Measurements from ENCODE around the gene MXD4.

The MXD4 gene

DNA sequence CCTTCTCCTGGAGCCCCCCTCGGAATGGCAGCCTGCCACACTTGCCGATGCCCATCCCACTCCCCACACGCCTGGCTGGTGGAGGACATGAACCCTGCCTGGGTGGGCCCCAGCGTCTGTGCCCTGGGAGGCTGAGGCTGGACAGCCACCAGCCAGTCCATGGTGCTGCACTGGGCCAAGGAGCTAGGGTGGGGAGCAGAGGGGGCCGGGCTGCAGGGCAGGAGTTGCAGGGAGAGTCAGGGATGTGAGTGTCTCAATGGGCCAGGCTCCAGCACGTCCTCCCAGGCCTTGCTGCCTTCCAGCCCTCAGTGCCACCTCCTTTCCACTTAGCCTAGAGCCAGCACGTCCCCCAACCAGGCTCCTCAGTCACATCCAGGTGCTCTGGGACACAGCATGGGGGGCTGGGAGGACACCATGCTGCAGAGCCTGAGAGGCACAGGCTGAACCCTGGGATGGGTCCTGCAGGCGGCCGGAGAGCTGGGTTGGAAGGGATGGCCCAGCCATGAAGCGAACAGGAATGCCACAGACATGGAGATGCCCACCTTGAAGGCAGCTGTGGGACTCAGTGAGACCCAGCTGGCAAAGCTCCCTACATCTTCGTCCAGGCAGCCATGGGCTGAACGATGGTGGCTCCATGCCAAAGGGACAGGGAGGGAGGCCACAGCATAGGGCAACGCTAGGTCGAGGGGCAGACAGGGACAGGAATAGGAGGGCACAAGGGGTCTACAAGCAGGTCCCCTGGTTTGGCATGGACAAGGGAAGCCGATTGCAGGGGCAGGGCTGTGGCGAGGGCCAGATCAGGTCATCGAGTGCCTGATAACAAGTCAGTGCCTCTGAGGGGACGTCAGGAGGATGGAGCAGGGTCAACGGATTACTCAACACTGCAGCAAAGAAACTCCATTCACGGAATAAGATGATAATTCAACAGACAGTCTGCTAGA lies 30.1 kb upstream of the MXD4 start:
- DNase-seq (ENCODE audit: low spot score) = no peak

DNA sequence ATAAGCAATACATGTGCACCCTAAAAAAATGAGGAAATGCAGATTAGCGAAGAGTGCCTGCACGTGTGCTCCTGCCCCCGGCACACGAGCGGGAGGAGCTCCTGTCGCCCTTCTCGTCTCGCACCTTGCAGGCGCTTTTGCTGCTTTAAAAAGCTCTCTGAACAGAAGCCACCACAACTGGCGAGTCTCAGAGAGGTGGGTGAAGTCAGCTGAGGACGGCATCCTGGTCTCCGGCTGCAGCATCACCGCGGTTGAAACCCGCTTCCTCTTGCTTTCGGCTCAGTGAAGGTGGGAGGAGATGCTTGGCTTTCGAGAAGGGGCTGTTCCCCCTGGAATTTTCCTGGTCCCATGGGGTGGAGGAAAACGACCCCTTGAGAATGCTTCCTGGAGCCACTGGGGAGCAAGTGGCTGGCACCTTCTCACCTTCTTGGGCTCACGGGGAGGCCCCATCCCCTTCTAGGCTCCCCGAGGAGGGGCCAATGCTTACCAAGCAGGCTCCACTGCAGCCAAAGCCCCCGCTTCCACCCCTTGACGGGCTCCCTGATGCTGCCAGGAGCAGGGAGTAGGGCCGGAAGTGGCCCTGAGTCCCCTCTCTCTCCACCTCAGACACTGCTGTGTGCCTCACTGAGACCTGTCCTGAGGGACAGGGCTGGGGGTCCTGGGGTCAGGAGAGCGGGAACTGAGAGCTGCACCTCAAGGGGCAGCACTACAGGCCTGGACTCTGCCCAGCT lies 29.2 kb upstream of the MXD4 start:
- peak; percentile 72 for DNase-seq (ENCODE audit: low spot score)

DNA sequence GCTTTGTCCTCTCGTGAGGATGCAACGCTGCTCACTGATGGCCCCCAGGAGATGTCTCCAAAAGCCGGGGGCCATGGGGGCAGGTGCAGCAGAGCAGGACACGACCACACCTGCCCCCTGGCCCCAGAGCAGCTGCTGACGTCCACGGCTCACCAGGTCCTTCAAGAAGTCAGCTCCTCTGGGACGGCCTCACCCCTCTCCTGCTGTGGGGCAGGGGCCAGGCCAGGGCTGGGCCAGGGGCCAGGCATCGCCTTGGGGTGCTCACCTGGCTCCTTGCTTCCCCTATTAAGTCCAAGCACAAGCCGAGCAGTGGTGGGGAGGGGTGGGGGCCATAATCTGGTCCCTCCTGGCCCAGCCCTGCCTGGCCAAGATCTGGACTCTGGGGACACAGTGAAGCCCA lies 28.6 kb upstream of the MXD4 start:
- DNase-seq (ENCODE audit: low spot score) = no peak

DNA sequence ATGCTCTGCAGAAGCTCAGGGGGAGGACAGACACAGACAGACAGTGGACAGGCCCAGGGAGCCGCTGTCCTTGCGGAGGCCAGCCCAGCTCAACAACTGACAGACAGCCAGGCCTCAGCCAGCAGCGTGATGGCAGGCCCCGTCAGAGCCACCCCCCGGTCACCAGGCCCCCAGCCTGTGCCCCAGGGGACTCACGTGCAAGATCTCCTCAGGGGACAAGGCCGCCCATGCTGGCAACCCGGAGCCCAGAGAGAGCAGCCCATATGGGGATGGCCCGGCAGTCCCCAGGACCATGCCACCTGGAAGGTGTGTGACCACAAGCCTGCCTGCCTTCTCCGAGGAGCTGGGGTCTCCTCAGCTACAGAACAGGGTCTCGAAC lies 28.0 kb upstream of the MXD4 start:
- no peak for DNase-seq (ENCODE audit: low spot score)

DNA sequence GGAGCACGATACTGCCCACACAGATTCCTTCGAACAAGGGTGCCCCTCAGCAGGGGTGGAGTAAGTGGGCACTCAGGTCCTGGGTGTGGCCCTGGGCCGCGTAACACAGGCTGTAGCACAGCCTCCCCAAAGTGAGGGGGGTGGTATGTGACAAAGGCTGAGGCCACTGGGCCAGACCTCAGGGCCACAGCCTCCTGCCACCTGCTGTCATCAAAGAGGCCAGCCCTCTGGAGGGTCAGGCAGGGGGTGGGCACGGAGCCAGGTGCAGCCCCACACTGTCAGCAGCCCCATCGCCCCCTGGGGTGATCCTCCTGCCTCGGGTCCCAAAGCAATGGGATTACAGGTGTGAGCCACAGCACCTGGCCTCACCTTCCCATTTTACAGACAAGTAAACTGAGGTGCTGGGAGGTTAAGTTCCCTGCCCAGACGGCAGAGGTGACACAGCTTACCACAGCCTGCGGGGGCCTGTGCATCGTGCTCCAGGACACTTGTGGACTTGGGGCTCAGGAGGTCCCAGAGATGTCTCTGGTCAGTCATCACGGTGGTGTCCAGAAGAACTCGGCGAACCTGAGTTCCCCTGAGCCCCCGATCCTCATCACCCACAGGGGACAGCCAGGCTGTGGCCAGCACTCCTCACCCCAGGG lies 27.5 kb upstream of the MXD4 start:
- DNase-seq (ENCODE audit: low spot score) = no peak

DNA sequence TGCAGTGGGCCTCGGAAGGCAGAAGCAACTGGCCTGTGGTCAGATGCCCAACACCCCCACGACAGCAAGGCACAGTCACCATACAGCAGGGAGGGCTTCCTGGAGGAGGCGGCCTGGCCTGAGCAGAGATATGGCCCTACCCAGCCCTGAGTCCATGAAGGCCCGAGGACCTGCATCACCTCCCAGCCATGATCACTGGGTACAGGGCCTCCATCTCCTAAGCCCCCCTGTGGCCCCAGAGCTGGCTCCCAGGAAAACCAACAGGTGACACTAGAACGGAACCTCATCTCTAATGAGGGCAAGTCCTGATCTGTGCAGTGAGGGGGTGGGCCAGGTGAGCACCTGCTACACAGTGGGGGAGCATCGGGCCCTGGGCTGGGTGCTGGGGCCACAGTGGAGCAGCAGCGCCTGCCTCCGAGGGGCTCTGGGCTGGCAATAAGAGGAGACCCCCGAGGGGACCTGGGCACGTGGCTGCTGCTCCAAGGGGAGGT lies 26.2 kb upstream of the MXD4 start:
- DNase-seq (ENCODE audit: low spot score) = no peak

DNA sequence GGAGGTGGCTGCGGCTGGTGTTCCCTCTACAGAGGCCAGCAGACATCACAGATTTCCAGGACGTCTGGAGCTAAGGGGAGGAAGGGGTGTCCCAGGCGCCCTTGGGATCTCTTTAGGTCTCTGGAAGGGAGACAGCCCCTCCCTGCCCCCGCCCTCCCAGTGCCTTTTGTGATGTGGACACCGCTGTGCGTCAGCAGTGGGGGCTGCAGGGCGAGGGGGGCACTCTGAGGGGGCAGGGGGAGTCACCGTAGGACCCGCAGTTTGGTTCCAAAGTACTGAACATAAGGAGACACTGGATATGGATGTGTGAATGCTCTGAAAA lies 25.6 kb upstream of the MXD4 start:
- no peak for DNase-seq (ENCODE audit: low spot score)

DNA sequence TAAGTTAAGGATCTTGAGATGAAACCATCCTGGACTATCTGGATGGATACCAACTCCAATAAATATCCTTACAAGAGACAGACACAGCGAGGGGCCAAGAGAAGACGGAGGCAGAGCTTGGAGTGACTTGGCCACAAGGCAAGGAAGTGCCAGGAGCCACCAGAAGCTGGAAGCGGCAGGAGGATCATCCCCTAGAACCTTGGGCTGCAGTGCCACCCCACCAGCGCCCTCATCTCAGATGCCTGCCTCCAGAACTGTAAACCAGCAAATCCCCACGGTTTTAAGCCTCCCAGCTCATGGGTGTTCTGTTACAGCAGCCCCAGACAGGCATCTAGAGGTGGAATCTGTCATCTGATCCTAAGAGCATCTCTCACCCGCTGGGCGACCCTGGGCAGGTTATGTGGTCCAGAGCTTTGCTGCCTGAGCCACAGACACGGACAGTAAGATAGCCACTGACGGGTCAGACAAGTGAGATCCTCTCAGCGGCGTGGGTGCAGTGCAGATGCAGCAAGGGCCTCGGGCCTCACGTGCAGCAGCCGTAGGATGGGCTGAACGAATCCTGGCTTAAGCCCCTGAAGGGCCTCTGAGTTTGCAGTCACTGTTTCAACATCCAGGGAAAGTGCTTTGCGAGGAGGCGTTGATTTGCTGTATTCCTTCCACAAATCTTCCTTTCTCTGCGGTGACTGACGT lies 25.1 kb upstream of the MXD4 start:
- no peak for DNase-seq (ENCODE audit: low spot score)

DNA sequence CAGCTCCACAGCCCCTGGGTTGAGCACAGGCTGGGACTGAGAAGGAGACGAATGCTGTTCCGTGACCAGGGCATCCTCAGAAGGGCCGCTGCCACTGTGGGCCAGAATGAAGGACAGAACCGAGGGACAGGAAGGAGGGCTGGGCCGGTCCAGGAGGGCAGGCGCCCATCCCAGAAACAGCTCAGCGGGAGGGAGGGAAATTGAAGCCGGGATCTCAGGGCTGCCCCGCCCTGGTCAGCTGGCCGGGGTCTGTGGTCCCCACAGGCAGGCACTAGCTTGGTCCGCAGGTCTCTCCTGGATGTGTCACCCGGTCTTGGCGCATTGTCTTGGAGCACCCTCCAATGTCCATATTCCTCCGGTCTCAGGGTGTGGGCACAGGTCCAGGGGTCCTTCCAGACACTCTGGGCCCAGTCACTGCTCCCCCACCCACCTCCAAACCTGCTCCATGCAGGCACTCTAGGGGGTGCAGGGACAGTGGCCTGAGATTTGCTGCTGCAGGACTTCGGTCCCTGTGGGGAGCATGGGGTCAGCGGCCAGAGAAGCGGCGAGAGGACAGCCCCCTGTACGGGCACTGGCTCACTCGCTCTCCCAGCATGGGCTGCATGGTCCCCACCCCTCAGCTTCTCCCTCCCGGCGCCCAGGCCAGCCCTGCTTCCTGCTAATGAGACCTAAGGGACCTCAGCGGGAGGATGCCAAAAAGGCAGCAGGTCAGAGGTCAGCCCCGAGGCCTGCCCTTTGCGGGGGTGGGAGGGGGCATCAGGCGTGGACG lies 23.9 kb upstream of the MXD4 start:
- DNase-seq (ENCODE audit: low spot score) = no peak

DNA sequence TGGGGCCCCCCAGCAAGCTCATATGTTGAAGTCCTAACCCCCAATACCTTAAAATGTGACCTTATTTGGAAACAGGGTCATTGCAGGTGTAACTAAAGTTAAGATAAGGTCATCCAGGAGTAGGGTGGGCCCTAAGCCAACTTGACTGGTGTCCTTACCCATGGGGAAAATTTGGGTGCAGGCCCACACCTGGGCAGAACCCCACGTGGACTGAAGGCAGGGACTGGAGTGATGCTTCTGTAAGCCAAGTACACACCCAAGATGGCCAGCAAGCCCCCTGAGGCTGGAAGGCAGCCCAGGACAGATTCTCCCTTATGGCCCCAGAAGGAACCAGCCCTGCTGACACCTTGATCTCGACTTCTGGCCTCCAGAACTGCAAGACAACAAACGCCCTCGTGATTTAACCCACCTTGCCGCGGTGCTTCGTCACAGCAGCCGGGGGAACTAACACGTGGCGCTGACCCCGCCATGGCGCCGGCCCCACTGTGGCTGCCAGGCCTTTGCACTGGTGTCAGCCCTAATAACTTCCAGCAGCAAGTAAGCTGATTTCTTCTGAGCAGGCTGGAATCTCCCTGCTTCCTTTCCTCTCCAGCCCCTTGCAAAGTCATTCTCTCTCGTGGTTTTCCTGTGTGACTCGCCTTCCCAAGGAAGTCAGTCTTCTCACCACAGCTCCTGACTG lies 23.2 kb upstream of the MXD4 start:
- DNase-seq (ENCODE audit: low spot score) = no peak

DNA sequence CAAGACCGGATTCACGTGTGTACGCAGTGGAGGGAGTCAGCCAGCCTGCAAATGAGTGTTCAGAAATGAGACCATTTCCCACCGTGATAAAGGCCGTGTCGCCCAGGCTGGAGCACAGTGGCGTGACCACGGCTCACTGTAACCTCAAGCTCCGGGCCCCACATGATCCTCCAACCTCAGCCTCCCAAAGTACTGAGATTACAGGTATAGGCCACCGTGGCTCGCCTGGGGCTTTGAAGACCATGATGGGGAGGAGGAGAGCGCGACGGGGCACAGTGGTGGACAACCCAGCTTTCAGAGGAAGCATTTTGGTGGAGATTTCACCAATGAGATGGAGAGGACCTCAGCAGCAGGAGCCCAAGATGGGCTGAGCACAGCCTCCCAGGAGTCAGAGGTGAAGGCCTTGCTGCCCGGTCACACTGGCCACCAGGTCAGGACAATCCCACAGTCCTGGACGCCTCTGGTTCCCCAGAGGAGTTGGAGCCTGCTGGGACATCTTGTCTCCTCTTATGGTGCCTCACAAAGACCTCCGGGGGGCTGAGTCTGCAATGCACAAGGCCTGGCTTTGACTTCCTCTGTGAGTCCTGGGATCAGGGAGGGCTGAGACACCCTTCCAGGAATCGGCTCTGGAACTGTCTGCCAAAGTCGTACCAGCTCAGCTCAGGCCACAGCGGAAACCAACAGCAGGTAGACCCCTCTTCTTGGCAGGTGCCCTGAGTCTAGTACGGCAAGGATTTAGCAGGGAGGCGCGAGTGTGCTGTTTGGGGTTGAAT lies 22.4 kb upstream of the MXD4 start:
- no peak for DNase-seq (ENCODE audit: low spot score)

DNA sequence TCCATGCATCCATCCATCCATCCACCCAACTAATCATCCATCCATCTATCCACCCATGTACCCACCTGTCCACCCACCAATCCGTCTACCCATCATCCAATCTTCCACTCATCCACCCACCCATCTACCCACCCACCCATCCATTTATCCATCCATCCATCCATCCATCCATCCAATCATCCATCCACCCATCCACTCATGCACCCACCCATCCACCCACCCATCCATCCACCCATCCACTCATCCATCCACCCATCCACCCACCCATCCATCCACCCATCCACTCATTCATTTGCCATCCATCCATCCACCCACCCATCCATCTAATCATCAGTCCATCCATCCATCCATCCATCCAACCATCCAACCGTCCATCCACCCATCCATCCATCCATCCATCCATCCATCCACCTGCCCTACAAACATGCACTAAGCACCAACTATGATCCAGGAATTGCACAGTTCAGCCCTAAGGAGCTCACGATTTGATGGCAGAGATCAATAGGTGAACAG lies 21.3 kb upstream of the MXD4 start:
- DNase-seq (ENCODE audit: low spot score) = no peak

DNA sequence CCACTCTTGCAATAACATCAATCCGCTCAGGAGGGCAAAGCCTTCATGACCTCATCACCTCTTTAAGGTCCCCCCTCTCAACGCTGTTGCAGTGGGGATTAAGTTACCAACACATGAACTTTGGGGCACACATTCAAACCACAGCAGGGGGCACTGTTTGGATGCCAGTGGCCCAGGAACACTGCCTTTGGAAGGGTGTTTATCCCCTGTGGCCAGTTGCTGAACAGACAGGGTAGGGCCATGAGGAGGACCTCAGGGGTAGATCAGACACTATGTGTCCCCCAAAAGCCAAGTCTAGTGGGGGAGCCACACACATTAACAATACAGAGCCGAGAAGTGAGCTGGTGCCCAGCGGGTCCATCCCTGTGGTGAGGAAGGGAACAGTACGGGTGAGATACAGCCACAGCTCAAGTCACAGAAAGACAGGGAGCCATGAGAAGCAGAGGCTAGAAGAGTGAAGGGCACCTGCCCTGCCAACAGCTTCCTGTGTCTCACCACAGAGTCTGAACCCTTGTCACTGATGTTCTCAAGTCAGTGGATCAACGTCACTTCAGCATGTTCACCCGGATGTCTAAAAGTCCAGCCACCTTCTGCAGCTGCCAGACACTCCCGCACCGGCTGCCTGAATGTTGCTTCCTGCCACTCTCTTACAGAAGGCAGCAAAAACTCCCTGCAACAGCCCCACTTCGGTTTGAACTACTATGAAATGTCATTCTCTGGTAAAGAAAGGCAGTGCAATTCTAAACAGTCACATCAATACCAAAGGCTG lies 19.9 kb upstream of the MXD4 start:
- peak; percentile 87 for DNase-seq (ENCODE audit: low spot score)

DNA sequence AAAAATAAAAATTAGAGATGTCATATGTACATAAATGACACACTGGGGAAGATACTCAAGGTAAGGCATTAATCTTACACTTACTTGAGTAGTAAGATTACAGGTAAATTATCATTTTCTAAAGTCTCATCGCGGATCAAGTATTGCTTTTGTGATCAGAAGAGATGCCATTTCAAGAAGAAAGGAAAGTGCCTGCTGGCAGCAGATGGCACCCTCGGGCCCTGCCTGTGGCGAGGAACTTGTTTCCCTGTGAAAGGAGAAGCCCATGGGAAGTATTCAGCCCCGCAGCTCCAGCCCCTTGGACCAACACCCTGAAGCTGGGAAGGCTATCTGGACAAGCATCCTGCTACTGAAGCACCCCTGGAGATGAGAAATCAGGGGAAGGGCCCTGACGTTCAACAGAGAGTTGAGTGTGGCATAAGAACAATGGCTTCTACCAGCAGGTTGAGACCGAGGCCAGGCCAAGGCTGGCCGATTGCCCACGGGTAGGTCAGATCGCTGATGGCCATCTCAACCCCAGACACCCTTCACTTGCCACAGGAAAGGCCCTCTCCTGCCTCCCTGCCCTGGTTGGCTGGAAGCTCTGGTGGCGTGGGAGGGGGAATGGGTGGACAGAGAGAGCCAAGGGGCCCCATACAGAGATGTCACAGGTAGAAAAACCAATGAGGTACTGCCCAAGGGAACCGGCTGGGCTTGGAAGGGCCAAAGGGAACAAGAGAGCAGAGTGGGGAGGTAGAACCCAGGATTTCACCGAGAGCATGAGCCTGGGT lies 18.8 kb upstream of the MXD4 start:
- no peak for DNase-seq (ENCODE audit: low spot score)

DNA sequence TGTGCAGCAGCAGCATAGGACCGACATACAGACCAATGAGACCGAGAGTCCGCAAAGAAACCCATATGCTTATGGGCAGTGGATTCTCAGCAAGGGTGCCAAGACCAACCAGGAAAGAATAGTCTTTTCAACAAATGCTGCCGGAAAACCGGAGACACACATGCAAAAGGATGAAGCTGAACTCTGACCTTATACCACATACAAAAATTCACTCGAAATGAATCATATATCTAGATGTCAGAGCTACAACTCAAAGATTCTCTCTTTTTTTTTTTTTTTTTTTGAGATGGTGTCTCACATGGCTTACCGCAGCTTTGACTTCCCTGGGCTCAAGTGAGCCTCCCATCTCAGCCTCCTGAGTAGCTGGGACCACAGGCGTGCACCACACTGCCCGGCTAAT lies 16.0 kb upstream of the MXD4 start:
- no peak for DNase-seq (ENCODE audit: low spot score)

DNA sequence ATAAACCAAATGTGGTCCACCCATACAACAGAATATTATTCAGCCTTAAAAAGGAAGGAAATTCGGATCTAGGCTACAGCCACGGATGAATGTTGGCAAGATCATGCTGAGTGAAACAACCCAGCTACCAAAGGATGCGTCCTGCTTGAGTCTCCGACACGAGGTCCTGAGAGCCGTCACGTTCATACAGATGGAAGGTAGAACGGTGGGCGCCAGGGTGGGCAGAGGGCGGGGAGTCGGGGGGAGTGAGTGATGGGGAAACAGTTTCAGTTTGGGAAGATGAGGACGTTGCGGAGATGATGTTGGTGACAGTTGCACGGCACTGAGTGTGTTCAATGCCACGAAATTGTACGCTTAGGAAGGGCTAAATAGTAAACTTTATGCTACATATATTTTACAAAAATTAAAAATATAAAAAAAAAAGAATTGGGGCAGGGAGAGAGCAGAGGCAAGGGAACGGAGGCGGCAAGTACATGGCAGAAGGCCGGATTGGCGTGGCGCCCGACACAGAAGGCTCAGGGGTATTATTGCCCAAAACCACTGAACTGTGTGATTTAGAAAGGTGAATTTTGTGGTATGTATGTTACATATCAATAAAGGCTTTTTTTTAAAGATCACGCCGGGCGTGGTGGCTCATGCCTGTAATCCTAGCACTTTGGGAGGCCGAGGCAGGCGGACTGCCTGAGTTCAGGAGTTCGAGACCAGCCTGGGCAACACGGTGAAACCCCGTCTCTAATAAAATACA lies 14.8 kb upstream of the MXD4 start:
- DNase-seq (ENCODE audit: low spot score) = no peak

DNA sequence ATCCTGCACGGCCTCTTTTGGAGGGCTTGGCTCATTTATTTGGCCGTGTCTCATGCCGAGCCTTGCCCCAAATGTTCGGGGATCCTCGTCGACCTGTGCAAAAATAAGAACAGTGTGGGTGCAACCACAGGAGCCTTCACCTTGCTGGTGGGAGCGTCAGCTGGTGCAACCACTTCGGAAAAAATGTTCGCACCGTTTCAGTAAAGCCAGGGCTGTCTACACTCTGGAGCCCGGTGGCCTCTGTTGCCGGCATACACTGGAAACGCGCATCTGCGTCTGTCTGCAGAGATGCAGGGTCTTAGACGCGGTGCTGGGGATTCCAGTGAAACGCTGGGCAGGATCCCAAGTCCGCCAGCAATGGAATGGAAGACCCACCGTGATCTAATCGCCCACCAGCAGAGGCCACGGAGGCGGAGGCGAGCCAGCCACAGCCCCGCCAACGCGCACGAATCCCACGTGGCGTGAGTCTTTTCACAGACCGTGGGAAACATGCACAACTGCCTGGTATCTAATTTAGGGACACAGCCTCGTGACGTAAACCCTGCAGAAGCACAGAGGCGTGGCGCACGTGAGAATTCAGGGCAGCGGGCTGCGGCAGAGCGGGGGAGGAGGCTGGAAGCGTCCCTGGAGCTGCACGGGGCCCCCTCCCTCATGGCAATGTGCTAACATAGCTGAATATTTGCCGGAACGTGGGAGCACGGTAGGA lies 13.8 kb upstream of the MXD4 start:
- DNase-seq (ENCODE audit: low spot score) = no peak
